22Rv1 (cell line): ENCODE data around the gene TRIM25.

Experiments
- ZFX ChIP-seq: fragments of 450-650 bp; IDR thresholded peaks from 2 replicates; pipeline ENCODE4 v1.6.1; 2017; ENCODE audit warnings: antibody characterized with exemption, borderline replicate concordance
- TF ChIP-seq, protein P1 (sequence below): fragments of 450-650 bp; IDR thresholded peaks from 2 replicates; pipeline ENCODE4 v1.5.1; 2017; ENCODE audit warnings: mild to moderate bottlenecking

- TF ChIP-seq, protein P1, sequence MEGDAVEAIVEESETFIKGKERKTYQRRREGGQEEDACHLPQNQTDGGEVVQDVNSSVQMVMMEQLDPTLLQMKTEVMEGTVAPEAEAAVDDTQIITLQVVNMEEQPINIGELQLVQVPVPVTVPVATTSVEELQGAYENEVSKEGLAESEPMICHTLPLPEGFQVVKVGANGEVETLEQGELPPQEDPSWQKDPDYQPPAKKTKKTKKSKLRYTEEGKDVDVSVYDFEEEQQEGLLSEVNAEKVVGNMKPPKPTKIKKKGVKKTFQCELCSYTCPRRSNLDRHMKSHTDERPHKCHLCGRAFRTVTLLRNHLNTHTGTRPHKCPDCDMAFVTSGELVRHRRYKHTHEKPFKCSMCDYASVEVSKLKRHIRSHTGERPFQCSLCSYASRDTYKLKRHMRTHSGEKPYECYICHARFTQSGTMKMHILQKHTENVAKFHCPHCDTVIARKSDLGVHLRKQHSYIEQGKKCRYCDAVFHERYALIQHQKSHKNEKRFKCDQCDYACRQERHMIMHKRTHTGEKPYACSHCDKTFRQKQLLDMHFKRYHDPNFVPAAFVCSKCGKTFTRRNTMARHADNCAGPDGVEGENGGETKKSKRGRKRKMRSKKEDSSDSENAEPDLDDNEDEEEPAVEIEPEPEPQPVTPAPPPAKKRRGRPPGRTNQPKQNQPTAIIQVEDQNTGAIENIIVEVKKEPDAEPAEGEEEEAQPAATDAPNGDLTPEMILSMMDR = no peak
- TF ChIP-seq ZFX = no peak
These were observed 10.3 kb downstream of the TRIM25 start for GRCh38 chr17:56903560-56903959.
